Sigmoid colon (tissue), 3 donors: ENCODE measurements around the gene SPOP.

ENCODE experiments used
- POLR2A ChIP-seq, 2 donors: fragments of 450-650 bp; IDR thresholded peaks; one replicate each; pipeline ENCODE4 v1.6.1; 2016; ENCODE audit warnings: antibody characterized with exemption in 2 of 2, mild to moderate bottlenecking in 2 of 2, moderate library complexity in 2 of 2
- TF ChIP-seq, protein P1 (sequence below), 4 experiments: fragments of 450-650 bp in 3 of 4; fragments of 200-600 bp in 1 of 4; IDR thresholded peaks; one replicate each; pipeline ENCODE4 v1.5.1; 2016 to 2019; ENCODE audit warnings: antibody characterized with exemption in 4 of 4, mild to moderate bottlenecking in 3 of 4, moderate library complexity in 2 of 4

DNA sequence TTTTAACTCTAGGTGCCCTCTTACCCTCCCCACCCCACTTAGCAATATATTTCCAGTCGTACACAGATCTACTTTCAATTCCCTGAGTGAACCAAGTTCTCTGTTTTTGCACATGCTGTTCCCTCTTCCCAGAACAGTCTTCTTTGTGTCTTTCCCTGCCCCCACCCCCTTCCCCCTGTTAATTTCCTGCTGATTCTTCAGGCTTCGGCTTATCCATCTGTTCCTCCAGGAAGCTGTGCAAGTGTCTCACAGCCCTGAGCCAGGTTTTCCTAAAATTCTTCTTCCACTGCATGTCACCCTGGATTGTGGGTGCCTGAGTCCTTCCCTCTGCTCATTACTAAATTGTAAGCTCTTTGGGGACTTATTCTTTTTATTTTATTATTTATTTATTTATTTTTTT is 12.4 kb upstream of the SPOP start:
- TF ChIP-seq, protein P1, sequence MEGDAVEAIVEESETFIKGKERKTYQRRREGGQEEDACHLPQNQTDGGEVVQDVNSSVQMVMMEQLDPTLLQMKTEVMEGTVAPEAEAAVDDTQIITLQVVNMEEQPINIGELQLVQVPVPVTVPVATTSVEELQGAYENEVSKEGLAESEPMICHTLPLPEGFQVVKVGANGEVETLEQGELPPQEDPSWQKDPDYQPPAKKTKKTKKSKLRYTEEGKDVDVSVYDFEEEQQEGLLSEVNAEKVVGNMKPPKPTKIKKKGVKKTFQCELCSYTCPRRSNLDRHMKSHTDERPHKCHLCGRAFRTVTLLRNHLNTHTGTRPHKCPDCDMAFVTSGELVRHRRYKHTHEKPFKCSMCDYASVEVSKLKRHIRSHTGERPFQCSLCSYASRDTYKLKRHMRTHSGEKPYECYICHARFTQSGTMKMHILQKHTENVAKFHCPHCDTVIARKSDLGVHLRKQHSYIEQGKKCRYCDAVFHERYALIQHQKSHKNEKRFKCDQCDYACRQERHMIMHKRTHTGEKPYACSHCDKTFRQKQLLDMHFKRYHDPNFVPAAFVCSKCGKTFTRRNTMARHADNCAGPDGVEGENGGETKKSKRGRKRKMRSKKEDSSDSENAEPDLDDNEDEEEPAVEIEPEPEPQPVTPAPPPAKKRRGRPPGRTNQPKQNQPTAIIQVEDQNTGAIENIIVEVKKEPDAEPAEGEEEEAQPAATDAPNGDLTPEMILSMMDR (IDR thresholded peaks at IDR 0.05) = no peak
- no peak for TF ChIP-seq POLR2A (IDR thresholded peaks at IDR 0.05)
